Astrocyte (in vitro differentiated cells and primary cell): ENCODE data around the gene PCED1A. TPM values are rescaled to one million over a fixed set of nuclear protein-coding genes. Genes with fewer than 3 reads are reported as not detected.

Experiments
- DNase-seq: peaks from one replicate; pipeline ENCODE4 v3.0.0-alpha.2; 2010; ENCODE audit warnings: low read depth
- FAIRE-seq: peaks from 2 replicates; lab custom pipeline; 2011; peaks lifted over from hg19 to GRCh38; lab: Jason Lieb, UNC
- H2AFZ ChIP-seq: 2 replicates; pipeline ENCODE4 v1.6.0; 2012; ENCODE audit warnings: low read depth, low read length, inconsistent platforms
- H3K27ac ChIP-seq: 2 replicates; pipeline ENCODE4 v1.5.1; 2011; ENCODE audit warnings: low read depth, low read length, inconsistent platforms
- H3K27me3 ChIP-seq: 2 replicates; pipeline ENCODE4 v1.6.0; 2011; ENCODE audit warnings: low read length, inconsistent platforms; ENCODE audit not compliant: insufficient read depth
- H3K36me3 ChIP-seq: 2 replicates; pipeline ENCODE4 v1.5.1; 2011; ENCODE audit warnings: low read length, inconsistent platforms; ENCODE audit not compliant: insufficient read depth
- H3K4me1 ChIP-seq: 2 replicates; pipeline ENCODE4 v1.5.1; 2011; ENCODE audit warnings: low read length, inconsistent platforms; ENCODE audit not compliant: insufficient read depth
- H3K4me2 ChIP-seq: 2 replicates; pipeline ENCODE4 v1.6.0; 2012; ENCODE audit warnings: low read length, inconsistent platforms
- H3K4me3 ChIP-seq: 2 replicates; pipeline ENCODE4 v1.5.1; 2011; ENCODE audit warnings: low read depth, mild to moderate bottlenecking, low read length, inconsistent platforms; ENCODE audit not compliant: insufficient read depth
- H3K79me2 ChIP-seq: 2 replicates; pipeline ENCODE4 v1.6.0; 2012; ENCODE audit warnings: mild to moderate bottlenecking, low read length, inconsistent platforms; ENCODE audit not compliant: insufficient read depth
- H3K9ac ChIP-seq: 2 replicates; pipeline ENCODE4 v1.6.0; 2012; ENCODE audit warnings: mild to moderate bottlenecking, low read length, inconsistent platforms
- H3K9me3 ChIP-seq: 2 replicates; pipeline ENCODE4 v1.5.1; 2012; ENCODE audit warnings: low read depth, mild to moderate bottlenecking, low read length, inconsistent platforms; ENCODE audit not compliant: insufficient read depth
- H4K20me1 ChIP-seq: 2 replicates; pipeline ENCODE4 v1.6.0; 2012; ENCODE audit warnings: low read length, inconsistent platforms; ENCODE audit not compliant: insufficient read depth
- H3K27ac Mint-ChIP-seq: one replicate; pipeline ENCODE4 v1.8.0; 2021; ENCODE audit warnings: mild to moderate bottlenecking, mixed read lengths; ENCODE audit not compliant: unreplicated experiment
- H3K27me3 Mint-ChIP-seq: one replicate; pipeline ENCODE4 v1.8.0; 2021; ENCODE audit warnings: low read depth, mixed read lengths; ENCODE audit not compliant: unreplicated experiment
- H3K36me3 Mint-ChIP-seq: one replicate; pipeline ENCODE4 v1.8.0; 2021; ENCODE audit warnings: low read depth, mixed read lengths; ENCODE audit not compliant: unreplicated experiment
- H3K4me1 Mint-ChIP-seq: one replicate; pipeline ENCODE4 v1.8.0; 2021; ENCODE audit warnings: low read depth, mixed read lengths; ENCODE audit not compliant: unreplicated experiment
- H3K4me3 Mint-ChIP-seq: one replicate; pipeline ENCODE4 v1.8.0; 2021; ENCODE audit warnings: mild to moderate bottlenecking, moderate library complexity, mixed read lengths; ENCODE audit not compliant: unreplicated experiment
- H3K9me3 Mint-ChIP-seq: one replicate; pipeline ENCODE4 v1.8.0; 2021; ENCODE audit warnings: mild to moderate bottlenecking, mixed read lengths; ENCODE audit not compliant: unreplicated experiment
- EZH2 ChIP-seq: IDR thresholded peaks from 2 replicates; pipeline ENCODE4 v1.6.1; 2012; ENCODE audit warnings: mild to moderate bottlenecking, low read length, inconsistent platforms; ENCODE audit not compliant: insufficient read depth
- total RNA-seq: library from RNA; stranded (reverse); gene quantifications from 2 replicates; pipeline ENCODE4 v1.2.1, GENCODE V29; 2021
- TF ChIP-seq, protein P1 (sequence below): IDR thresholded peaks from 2 replicates; pipeline ENCODE4 v1.5.1; 2011; ENCODE audit warnings: low read depth, mild to moderate bottlenecking, inconsistent platforms, low read length, moderate library complexity; ENCODE audit not compliant: insufficient read depth

PCED1A gene
- total RNA-seq, 1 donor from 2014 or later: 17.2 TPM

DNA sequence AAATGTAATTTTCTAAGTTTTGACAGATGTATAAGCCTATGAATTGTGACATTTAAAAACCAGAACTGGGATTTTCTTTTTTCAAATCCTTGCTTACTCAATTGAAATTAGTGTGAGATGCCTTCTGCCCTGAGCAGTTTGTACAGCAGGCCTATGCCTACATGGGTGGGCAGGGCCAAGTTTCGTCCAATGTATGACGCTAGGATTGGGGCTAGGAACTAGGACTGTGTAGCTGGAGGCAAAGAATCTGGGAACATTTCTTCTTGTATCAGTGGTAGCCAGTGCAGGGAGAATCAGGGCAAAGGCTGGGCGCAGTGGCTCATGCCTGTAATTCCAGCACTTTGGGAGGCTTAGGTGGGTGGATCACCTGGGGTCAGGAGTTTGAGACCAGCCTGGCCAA is 28.9 kb upstream of the PCED1A start:
- H3K4me1 Mint-ChIP-seq: peaks cover 9% of the 10 kb centered on the region
- peaks cover 2% of the 10 kb centered on the region for H3K27me3 Mint-ChIP-seq
- Histone ChIP-seq H3K4me2 (no peak overlapping the region), H3K4me1 (peaks cover 24% of the 10 kb centered on the region), H3K79me2 (peaks cover 9% of the 10 kb centered on the region), H3K27ac (no peak overlapping the region), H3K9ac (no peak overlapping the region), H2AFZ (no peak overlapping the region), H4K20me1 (peaks cover 1% of the 10 kb centered on the region), H3K4me3 (no peak overlapping the region), H3K27me3 (no peaks in the 10 kb centered on the region), H3K36me3 (no peaks in the 10 kb centered on the region), H3K9me3 (no peaks in the 10 kb centered on the region)
- peaks cover 14% of the 10 kb centered on the region for H3K36me3 Mint-ChIP-seq
- DNase-seq (no peak), FAIRE-seq (no peak)
- TF ChIP-seq, protein P1, sequence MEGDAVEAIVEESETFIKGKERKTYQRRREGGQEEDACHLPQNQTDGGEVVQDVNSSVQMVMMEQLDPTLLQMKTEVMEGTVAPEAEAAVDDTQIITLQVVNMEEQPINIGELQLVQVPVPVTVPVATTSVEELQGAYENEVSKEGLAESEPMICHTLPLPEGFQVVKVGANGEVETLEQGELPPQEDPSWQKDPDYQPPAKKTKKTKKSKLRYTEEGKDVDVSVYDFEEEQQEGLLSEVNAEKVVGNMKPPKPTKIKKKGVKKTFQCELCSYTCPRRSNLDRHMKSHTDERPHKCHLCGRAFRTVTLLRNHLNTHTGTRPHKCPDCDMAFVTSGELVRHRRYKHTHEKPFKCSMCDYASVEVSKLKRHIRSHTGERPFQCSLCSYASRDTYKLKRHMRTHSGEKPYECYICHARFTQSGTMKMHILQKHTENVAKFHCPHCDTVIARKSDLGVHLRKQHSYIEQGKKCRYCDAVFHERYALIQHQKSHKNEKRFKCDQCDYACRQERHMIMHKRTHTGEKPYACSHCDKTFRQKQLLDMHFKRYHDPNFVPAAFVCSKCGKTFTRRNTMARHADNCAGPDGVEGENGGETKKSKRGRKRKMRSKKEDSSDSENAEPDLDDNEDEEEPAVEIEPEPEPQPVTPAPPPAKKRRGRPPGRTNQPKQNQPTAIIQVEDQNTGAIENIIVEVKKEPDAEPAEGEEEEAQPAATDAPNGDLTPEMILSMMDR: no peak
- TF ChIP-seq EZH2: no peak
- no peak overlapping the region for H3K4me3 Mint-ChIP-seq
- no peaks in the 10 kb centered on the region for H3K9me3 Mint-ChIP-seq
- no peak overlapping the region for H3K27ac Mint-ChIP-seq

DNA sequence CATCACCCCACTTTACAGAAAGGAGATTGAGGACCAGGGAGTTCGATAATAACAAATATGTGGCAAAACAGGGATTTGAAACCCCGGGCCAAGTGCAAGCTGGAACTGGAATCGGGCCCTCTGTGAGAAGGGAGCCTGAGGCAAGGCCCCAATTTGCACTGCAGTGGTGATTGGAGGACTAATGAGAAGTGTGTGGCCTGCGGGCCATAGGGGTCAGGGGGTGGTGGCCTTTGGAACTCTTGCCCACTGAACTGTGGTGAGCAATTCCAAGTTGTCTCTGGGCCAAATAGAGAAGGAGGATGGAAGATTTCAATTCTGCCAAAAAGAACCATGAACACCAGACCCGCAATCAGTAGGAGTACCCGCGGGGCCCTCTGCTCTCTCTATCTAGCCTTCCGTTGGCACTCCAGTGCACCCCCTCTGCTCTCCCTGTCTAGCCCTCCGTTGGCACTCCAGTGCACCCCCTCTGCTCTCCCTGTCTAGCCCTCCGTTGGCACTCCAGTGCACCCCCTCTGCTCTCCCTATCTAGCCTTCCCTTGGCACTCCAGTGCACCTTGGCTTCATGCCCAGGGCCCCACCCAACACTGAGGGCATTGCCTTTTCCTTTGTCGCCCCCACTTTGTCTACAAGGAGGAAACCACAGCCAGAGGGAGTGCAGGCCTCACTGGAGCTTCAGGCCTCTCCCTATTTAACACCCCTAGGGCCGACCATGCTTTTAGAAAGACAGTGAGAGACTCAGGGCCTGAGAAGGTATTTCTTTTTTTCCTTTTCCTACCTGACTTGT is 26.8 kb upstream of the PCED1A start:
- Mint-ChIP-seq H3K4me1 (peaks cover 9% of the 10 kb centered on the region), H3K9me3 (no peaks in the 10 kb centered on the region), H3K27ac (no peak overlapping the region), H3K36me3 (peaks cover 19% of the 10 kb centered on the region), H3K4me3 (no peak overlapping the region), H3K27me3 (peaks cover 2% of the 10 kb centered on the region)
- H4K20me1 ChIP-seq: no peaks in the 10 kb centered on the region
- TF ChIP-seq, protein P1: no peak
- TF ChIP-seq EZH2: no peak
- no peaks in the 10 kb centered on the region for H3K79me2 ChIP-seq
- peaks cover 12% of the 10 kb centered on the region for H3K4me1 ChIP-seq
- no peaks in the 10 kb centered on the region for H3K36me3 ChIP-seq
- FAIRE-seq (no peak), DNase-seq (no peak)
- H2AFZ ChIP-seq: no peak overlapping the region
- no peaks in the 10 kb centered on the region for H3K27me3 ChIP-seq
- H3K4me2 ChIP-seq: no peak overlapping the region
- no peaks in the 10 kb centered on the region for H3K9me3 ChIP-seq
- no peak overlapping the region for H3K27ac ChIP-seq
- no peak overlapping the region for H3K9ac ChIP-seq
- no peak overlapping the region for H3K4me3 ChIP-seq

DNA sequence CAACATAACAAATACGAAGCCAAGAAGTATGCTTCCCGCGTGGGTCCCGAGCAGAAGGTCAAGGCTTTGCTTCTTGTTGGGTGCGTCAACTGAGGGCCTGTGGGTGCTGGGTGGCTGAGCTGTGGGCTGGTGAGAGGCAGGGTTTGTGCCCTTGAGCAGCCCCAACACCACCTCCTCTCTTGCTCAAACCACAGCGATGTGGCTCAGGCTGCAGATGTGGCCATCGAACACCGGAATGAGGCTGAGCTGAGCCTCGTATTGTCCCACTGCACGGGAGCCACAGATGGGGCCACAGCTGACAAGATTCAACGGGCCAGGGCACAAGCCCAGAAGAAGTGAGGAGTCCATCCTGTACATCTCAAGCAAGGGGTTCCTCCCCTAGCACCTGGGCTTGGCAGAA is 25.8 kb upstream of the PCED1A start:
- no peak overlapping the region for H3K4me3 Mint-ChIP-seq
- no peaks in the 10 kb centered on the region for H3K9me3 ChIP-seq
- H3K27ac ChIP-seq: no peak overlapping the region
- no peak overlapping the region for H3K9ac ChIP-seq
- no peaks in the 10 kb centered on the region for H4K20me1 ChIP-seq
- H2AFZ ChIP-seq: no peak overlapping the region
- H3K36me3 Mint-ChIP-seq: peaks cover 20% of the 10 kb centered on the region
- no peak for FAIRE-seq
- H3K27me3 Mint-ChIP-seq: peaks cover 2% of the 10 kb centered on the region
- H3K36me3 ChIP-seq: no peaks in the 10 kb centered on the region
- no peaks in the 10 kb centered on the region for H3K27me3 ChIP-seq
- peaks cover 10% of the 10 kb centered on the region for H3K4me1 ChIP-seq
- H3K4me2 ChIP-seq: no peak overlapping the region
- H3K79me2 ChIP-seq: no peaks in the 10 kb centered on the region
- peaks cover 9% of the 10 kb centered on the region for H3K4me1 Mint-ChIP-seq
- no peaks in the 10 kb centered on the region for H3K9me3 Mint-ChIP-seq
- H3K27ac Mint-ChIP-seq: no peak overlapping the region
- no peak overlapping the region for H3K4me3 ChIP-seq
- TF ChIP-seq, protein P1: no peak
- TF ChIP-seq EZH2: no peak
- DNase-seq: no peak
